Measurements from ENCODE around the gene RPE65. TPM values are rescaled to one million over a fixed set of nuclear protein-coding genes. Genes with fewer than 3 reads are reported as not detected.

RPE65 gene
- total RNA-seq, 4 donors from 2014 or later, result not detected

DNA sequence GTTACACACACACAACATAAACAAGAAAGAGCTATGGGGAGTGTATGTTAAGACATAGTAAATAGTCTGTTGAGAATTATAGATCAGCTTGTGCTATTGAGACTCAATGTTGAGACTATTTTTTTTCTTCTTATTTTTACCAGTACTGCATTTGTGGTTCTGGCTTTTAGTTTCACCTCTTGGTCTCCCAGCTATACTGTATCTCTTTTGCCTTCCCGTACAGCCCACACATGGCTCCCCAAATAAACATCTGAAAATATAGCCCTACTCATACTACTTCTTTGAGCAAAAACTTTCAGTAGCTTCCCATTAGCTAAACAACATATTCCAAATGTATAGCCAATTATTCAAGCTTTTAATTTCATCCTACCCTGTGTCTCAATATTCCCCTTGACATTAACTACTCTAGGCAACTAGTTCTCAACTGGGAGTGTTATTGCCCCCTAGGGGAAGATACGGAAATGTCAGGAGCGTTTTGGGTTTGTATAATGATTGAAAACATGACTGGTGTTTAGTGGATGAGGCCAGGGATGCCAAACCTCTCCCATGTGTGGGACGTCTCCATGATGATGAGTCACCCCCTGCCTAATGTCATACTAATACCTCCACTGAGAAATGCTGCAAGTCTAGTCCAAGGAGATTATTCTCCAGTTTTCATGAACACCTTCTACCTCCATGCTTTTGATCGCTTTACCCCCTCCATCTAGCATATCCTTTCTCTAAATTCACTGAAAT is 6.8 kb downstream of the RPE65 start:
- WGBS, 2 donors (ENCODE audit: low coverage in 1 of 2), result 46 to 67% methylated on average over 4 to 5 of the region's 5 CpGs
- H3K4me1 ChIP-seq, result no peaks in the 10 kb centered on the region
- no peaks in the 10 kb centered on the region for H3K9me3 ChIP-seq
- no peak overlapping the region for H3K27ac ChIP-seq
- H3K27me3 ChIP-seq, result no peaks in the 10 kb centered on the region
- ATAC-seq, result no peak
- TF ChIP-seq POLR2AphosphoS5 (IDR thresholded peaks at IDR 0.05), result no peak
- TF ChIP-seq, protein P1, sequence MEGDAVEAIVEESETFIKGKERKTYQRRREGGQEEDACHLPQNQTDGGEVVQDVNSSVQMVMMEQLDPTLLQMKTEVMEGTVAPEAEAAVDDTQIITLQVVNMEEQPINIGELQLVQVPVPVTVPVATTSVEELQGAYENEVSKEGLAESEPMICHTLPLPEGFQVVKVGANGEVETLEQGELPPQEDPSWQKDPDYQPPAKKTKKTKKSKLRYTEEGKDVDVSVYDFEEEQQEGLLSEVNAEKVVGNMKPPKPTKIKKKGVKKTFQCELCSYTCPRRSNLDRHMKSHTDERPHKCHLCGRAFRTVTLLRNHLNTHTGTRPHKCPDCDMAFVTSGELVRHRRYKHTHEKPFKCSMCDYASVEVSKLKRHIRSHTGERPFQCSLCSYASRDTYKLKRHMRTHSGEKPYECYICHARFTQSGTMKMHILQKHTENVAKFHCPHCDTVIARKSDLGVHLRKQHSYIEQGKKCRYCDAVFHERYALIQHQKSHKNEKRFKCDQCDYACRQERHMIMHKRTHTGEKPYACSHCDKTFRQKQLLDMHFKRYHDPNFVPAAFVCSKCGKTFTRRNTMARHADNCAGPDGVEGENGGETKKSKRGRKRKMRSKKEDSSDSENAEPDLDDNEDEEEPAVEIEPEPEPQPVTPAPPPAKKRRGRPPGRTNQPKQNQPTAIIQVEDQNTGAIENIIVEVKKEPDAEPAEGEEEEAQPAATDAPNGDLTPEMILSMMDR (IDR thresholded peaks at IDR 0.05), result peak; percentile 11 to 41 (median 22)
- no peak for TF ChIP-seq EP300 (IDR thresholded peaks at IDR 0.05)
- H3K4me3 ChIP-seq, result no peak overlapping the region
- no peaks in the 10 kb centered on the region for H3K36me3 ChIP-seq

DNA sequence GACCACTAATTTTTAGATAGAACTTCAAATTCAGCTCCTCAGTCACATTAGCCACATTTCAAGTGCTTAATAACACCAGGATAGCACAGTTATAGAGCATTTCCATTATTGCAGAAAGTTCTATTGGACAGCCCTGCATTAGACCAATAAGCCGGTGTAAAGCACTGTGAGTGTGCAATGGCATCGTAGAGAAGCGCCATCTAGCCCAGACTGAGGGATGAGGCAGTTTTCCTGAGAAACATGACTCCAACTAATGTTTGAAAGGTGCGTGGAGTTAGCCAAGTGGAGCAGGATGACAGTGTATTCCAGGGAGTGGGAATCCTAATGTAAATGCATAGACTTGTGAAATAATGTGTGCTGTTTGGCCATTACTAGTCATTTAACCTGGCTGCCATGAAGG is 7.7 kb downstream of the RPE65 start:
- no peak for ATAC-seq
- no peaks in the 10 kb centered on the region for H3K4me1 ChIP-seq
- H3K27ac ChIP-seq, result no peak overlapping the region
- no peaks in the 10 kb centered on the region for H3K36me3 ChIP-seq
- H3K4me3 ChIP-seq, result no peak overlapping the region
- H3K9me3 ChIP-seq, result no peaks in the 10 kb centered on the region
- TF ChIP-seq, protein P1 (IDR thresholded peaks at IDR 0.05), result no peak
- TF ChIP-seq POLR2AphosphoS5 (IDR thresholded peaks at IDR 0.05) (no peak), EP300 (IDR thresholded peaks at IDR 0.05) (no peak), POLR2A (IDR thresholded peaks at IDR 0.05) (no peak)
- no peaks in the 10 kb centered on the region for H3K27me3 ChIP-seq
- 83 to 93% methylated on average over 3 to 4 of the region's 4 CpGs for WGBS, 2 donors (ENCODE audit: low coverage in 1 of 2)

DNA sequence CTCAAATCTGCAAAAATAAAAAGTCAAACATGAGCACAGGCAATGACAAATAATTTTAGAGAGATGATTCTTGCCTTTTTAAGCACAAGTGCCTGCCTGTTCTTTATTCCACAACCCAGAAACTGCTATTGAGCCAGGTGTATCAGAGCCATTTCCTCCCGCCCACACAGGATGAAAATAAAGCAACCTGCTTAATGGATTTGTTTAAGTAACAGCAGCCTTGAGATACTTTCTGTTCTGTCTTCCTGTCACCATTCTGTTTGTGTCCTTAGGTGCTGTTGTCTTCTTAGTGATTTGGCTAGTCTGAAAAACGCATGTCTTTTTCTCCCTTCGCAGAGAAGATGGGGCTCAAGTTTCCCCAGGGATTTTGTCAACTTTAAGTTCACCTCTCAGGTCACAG is 11.4 kb downstream of the RPE65 start:
- Histone ChIP-seq H3K9me3 (no peaks in the 10 kb centered on the region), H3K4me1 (no peaks in the 10 kb centered on the region), H3K4me3 (no peak overlapping the region), H3K27me3 (no peaks in the 10 kb centered on the region), H3K36me3 (no peaks in the 10 kb centered on the region), H3K27ac (no peak overlapping the region)
- no peak for ATAC-seq
- TF ChIP-seq, protein P1 (IDR thresholded peaks at IDR 0.05), result no peak
- TF ChIP-seq POLR2AphosphoS5 (IDR thresholded peaks at IDR 0.05), result no peak
- no peak for TF ChIP-seq POLR2A (IDR thresholded peaks at IDR 0.05)
- WGBS, 2 donors (ENCODE audit: low coverage in 1 of 2), result 68 to 80% methylated on average over 1 to 3 of the region's 3 CpGs

DNA sequence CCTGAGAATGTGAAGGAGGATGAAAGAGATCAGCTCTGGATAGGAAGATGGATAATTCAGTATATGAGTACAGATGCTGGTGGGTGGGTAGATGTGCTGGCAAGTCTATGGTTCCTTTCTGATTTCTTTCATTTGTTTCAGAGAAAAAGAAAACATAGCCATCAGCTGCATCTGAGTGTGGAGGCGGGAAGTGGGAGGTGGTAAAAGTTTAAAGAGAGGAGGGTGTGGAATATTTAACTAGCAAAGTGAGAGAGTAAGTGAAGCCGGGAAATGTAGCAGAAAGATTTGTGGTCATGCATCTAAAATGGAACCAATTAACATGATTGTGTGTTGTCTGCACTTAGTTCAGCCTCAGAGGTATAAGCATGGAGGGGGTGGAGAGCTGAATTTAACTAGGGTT is 16.4 kb downstream of the RPE65 start:
- TF ChIP-seq, protein P1 (IDR thresholded peaks at IDR 0.05), result no peak
- no peak for TF ChIP-seq EP300 (IDR thresholded peaks at IDR 0.05)
- no peak for TF ChIP-seq POLR2A (IDR thresholded peaks at IDR 0.05)
- TF ChIP-seq POLR2AphosphoS5 (IDR thresholded peaks at IDR 0.05), result no peak
- Histone ChIP-seq H3K27me3 (no peaks in the 10 kb centered on the region), H3K36me3 (no peaks in the 10 kb centered on the region), H3K4me3 (no peak overlapping the region), H3K9me3 (no peaks in the 10 kb centered on the region), H3K27ac (no peak overlapping the region), H3K4me1 (no peaks in the 10 kb centered on the region)
- ATAC-seq, result no peak
- WGBS, 2 donors (ENCODE audit: low coverage in 1 of 2), result 70 to 94% methylated on average over 2 of the region's 2 CpGs

DNA sequence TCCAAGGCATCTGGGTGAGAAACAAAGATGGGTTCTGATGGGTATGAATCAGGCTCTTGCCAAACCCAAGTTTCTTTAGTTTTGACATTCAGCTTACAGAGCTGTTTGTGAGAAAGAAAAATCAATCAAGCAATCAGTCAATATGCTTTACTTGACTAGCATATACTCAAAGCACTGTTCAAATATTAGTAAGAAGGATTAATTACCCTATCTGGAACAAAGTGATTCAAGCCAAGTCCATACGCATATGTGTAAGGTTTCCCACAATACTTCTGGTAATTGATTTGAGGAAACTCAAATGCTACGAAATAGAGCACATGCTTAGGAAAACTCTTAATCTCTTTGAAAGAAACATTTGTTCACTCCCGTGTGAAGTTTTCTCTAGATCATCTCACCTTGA is 18.7 kb downstream of the RPE65 start:
- ATAC-seq, result no peak
- WGBS, 2 donors (ENCODE audit: low coverage in 1 of 2), result 76 to 79% methylated on average over 2 to 3 of the region's 3 CpGs

More for the DNA sequence above, 18.7 kb downstream of the RPE65 start:
- H3K36me3 ChIP-seq, result no peaks in the 10 kb centered on the region
- no peaks in the 10 kb centered on the region for H3K9me3 ChIP-seq
- no peak overlapping the region for H3K4me3 ChIP-seq
- no peaks in the 10 kb centered on the region for H3K27me3 ChIP-seq
- no peak overlapping the region for H3K27ac ChIP-seq
- no peaks in the 10 kb centered on the region for H3K4me1 ChIP-seq
- TF ChIP-seq POLR2AphosphoS5 (IDR thresholded peaks at IDR 0.05), result no peak
- TF ChIP-seq, protein P1 (IDR thresholded peaks at IDR 0.05), result no peak
- no peak for TF ChIP-seq EP300 (IDR thresholded peaks at IDR 0.05)
- no peak for TF ChIP-seq POLR2A (IDR thresholded peaks at IDR 0.05)
